ENCODE data around the gene CNTNAP5. TPM values are rescaled to one million over a fixed set of nuclear protein-coding genes. Genes with fewer than 3 reads are reported as not detected.

Gene CNTNAP5
- total and polyA plus RNA-seq, 2 donors (not counting 3 experiments of a cell fraction or from before 2014, with no cell fraction given), result not detected

- no peaks in the 10 kb centered on the region for H3K9me1 ChIP-seq (replicated peaks; ENCODE audit: control insufficient read depth, extremely low read depth, insufficient read depth, low read length)
- H3K27me3 ChIP-seq (ENCODE audit: control insufficient read depth in 2 of 2, insufficient read depth in 2 of 2, low read length in 2 of 2), result no peaks in the 10 kb centered on the region
- H4K20me1 ChIP-seq (replicated peaks; ENCODE audit: control insufficient read depth, extremely low read depth, insufficient read depth, low read length), result no peaks in the 10 kb centered on the region
- CTCF ChIA-PET, result no interaction called here
- no peak overlapping the region for H3K4me2 ChIP-seq (ENCODE audit: insufficient read depth, low read length)
- no peak overlapping the region for H3K27ac ChIP-seq (ENCODE audit: insufficient read depth, low read depth, low read length)
- no peak for TF ChIP-seq GATA2 (IDR thresholded peaks at IDR 0.05; ENCODE audit: insufficient read depth, insufficient read length, low read depth, low read length)
- TF ChIP-seq POLR2A (IDR thresholded peaks at IDR 0.05; ENCODE audit: low read depth, low read length), result no peak
- no peak for TF ChIP-seq MYC (IDR thresholded peaks at IDR 0.05; ENCODE audit: low read depth, low read length)
- TF ChIP-seq EZH2 (IDR thresholded peaks at IDR 0.05; ENCODE audit: borderline replicate concordance, low read depth, low read length, severe bottlenecking), result no peak
- no peak for TF ChIP-seq POLR2AphosphoS5 (IDR thresholded peaks at IDR 0.05; ENCODE audit: insufficient read depth, low read depth, low read length)
- no peak for TF ChIP-seq JUN (IDR thresholded peaks at IDR 0.05; ENCODE audit: borderline replicate concordance, insufficient read depth, insufficient read length, low read depth)
- TF ChIP-seq MAX (IDR thresholded peaks at IDR 0.05; ENCODE audit: insufficient read depth, insufficient read length), result no peak
- TF ChIP-seq CTCF (IDR thresholded peaks at IDR 0.05; ENCODE audit: extremely low read depth in 1 of 2, insufficient read depth in 1 of 2, low read depth in 1 of 2, low read length in 2 of 2), result no peak
- FAIRE-seq (no peak), DNase-seq (ENCODE audit: low read depth, low spot score) (no peak)
- intact Hi-C loops (cut with micrococcal nuclease) (no loop called here), dilution Hi-C loops (cut with MboI; ENCODE audit: extremely low pct_ligation_motif_present, low sequenced_read_pairs) (no loop called here)
- no peaks in the 10 kb centered on the region for H3K36me3 ChIP-seq (ENCODE audit: control insufficient read depth in 2 of 2, extremely low read depth in 1 of 2, insufficient read depth in 2 of 2, low read length in 2 of 2)
- no TSS peak for BruUV-seq (replicated peaks)
- H3K4me1 ChIP-seq (ENCODE audit: control insufficient read depth, extremely low read depth, insufficient read depth, low read length), result no peaks in the 10 kb centered on the region
- H3K79me2 ChIP-seq (ENCODE audit: control insufficient read depth, insufficient read depth, low read length), result no peaks in the 10 kb centered on the region
- H3K9me3 ChIP-seq (replicated peaks; ENCODE audit: control insufficient read depth, insufficient read depth, low read length), result no peaks in the 10 kb centered on the region
- no peak overlapping the region for H3K9ac ChIP-seq (replicated peaks; ENCODE audit: extremely low read depth, insufficient read depth, low read length)
- no peak overlapping the region for H2AFZ ChIP-seq (ENCODE audit: low read depth, low read length)
- POLR2A ChIA-PET, result no interaction called here
- no peak overlapping the region for H3K4me3 ChIP-seq (replicated peaks in 1 of 3; ENCODE audit: insufficient read depth in 1 of 3, low read depth in 1 of 3, low read length in 3 of 3)
Observed at GRCh38 chr2:124953921-124954320, 928.8 kb downstream of the CNTNAP5 start.

Measured in endothelial cell of umbilical vein (primary cell).